ENCODE measurements around the gene ADRA2C. TPM values are rescaled to one million over a fixed set of nuclear protein-coding genes. Genes with fewer than 3 reads are reported as not detected.

ADRA2C gene
- total RNA-seq, 4 donors from 2014 or later = 0.96 to 1.6 (median 1.1) TPM; not detected in 1

GRCh38 chr4:3776166-3777032, 10.2 kb downstream of the ADRA2C start:
- in situ Hi-C loops (cut with MboI; ENCODE audit: low pct_ligation_motif_present in 1 of 4, low pct_unique_long_range_greater_than_20kb in 1 of 4, low sequenced_read_pairs in 3 of 4) = no loop called here
- no peak for TF ChIP-seq CTCF (IDR thresholded peaks at IDR 0.05)
- no peak for TF ChIP-seq POLR2AphosphoS5 (IDR thresholded peaks at IDR 0.05)
- TF ChIP-seq POLR2A (IDR thresholded peaks at IDR 0.05) = no peak
- no peak for TF ChIP-seq EP300 (IDR thresholded peaks at IDR 0.05; ENCODE audit: low read depth)
- DNase-seq = no peak
- no peaks in the 10 kb centered on the region for H3K4me1 ChIP-seq
- H3K27me3 ChIP-seq = peaks cover 17% of the 10 kb centered on the region
- H3K27ac ChIP-seq = no peak overlapping the region
- no peak overlapping the region for H3K4me3 ChIP-seq
- WGBS, 2 donors (ENCODE audit: low coverage in 1 of 2) = 40 to 78% methylated on average over 2 to 22 of the region's 22 CpGs
- no peaks in the 10 kb centered on the region for H3K36me3 ChIP-seq
- intact Hi-C loops (cut with DNase I; ENCODE audit: low total_unique reads) = no loop called here
- no peaks in the 10 kb centered on the region for H3K9me3 ChIP-seq

- in situ Hi-C loops (cut with MboI; ENCODE audit: low pct_ligation_motif_present in 1 of 4, low pct_unique_long_range_greater_than_20kb in 1 of 4, low sequenced_read_pairs in 3 of 4) = no loop called here
These were observed 10.8 kb downstream of the ADRA2C start for GRCh38 chr4:3777033-3777390.

GRCh38 chr4:3777669-3778068, 11.5 kb downstream of the ADRA2C start:
- no peak overlapping the region for H3K27ac ChIP-seq
- no peaks in the 10 kb centered on the region for H3K4me1 ChIP-seq
- H3K27me3 ChIP-seq = peaks cover 13% of the 10 kb centered on the region
- H3K9me3 ChIP-seq = no peaks in the 10 kb centered on the region
- DNase-seq = no peak
- intact Hi-C loops (cut with DNase I; ENCODE audit: low total_unique reads) (no loop called here), in situ Hi-C loops (cut with MboI; ENCODE audit: low pct_ligation_motif_present in 1 of 4, low pct_unique_long_range_greater_than_20kb in 1 of 4, low sequenced_read_pairs in 3 of 4) (no loop called here)
- H3K36me3 ChIP-seq = no peaks in the 10 kb centered on the region
- H3K4me3 ChIP-seq = no peak overlapping the region
- TF ChIP-seq EP300 (IDR thresholded peaks at IDR 0.05; ENCODE audit: low read depth) = no peak
- no peak for TF ChIP-seq CTCF (IDR thresholded peaks at IDR 0.05)
- no peak for TF ChIP-seq POLR2AphosphoS5 (IDR thresholded peaks at IDR 0.05)
- no peak for TF ChIP-seq POLR2A (IDR thresholded peaks at IDR 0.05)
- WGBS, 2 donors (ENCODE audit: low coverage in 1 of 2) = 65 to 80% methylated on average over 6 to 13 of the region's 13 CpGs

More at GRCh38 chr4:3777033-3777390, 10.8 kb downstream of the ADRA2C start:
- no peak for DNase-seq
- WGBS, 2 donors (ENCODE audit: low coverage in 1 of 2) = 89% methylated on average over 5 of the region's 5 CpGs; no CpG with 5 or more reads in 1 of the 2 donors
- Histone ChIP-seq H3K27me3 (peaks cover 14% of the 10 kb centered on the region), H3K4me1 (no peaks in the 10 kb centered on the region), H3K27ac (no peak overlapping the region), H3K9me3 (no peaks in the 10 kb centered on the region), H3K36me3 (no peaks in the 10 kb centered on the region), H3K4me3 (no peak overlapping the region)
- intact Hi-C loops (cut with DNase I; ENCODE audit: low total_unique reads) = no loop called here
- TF ChIP-seq POLR2AphosphoS5 (IDR thresholded peaks at IDR 0.05) (no peak), CTCF (IDR thresholded peaks at IDR 0.05) (no peak), EP300 (IDR thresholded peaks at IDR 0.05; ENCODE audit: low read depth) (no peak), POLR2A (IDR thresholded peaks at IDR 0.05) (no peak)

GRCh38 chr4:3779509-3779908, 13.3 kb downstream of the ADRA2C start:
- H3K9me3 ChIP-seq = no peaks in the 10 kb centered on the region
- H3K4me3 ChIP-seq = no peak overlapping the region
- H3K36me3 ChIP-seq = no peaks in the 10 kb centered on the region
- H3K27me3 ChIP-seq = peaks cover 26% of the 10 kb centered on the region
- intact Hi-C loops (cut with DNase I; ENCODE audit: low total_unique reads) = no loop called here
- no peaks in the 10 kb centered on the region for H3K4me1 ChIP-seq
- TF ChIP-seq CTCF (IDR thresholded peaks at IDR 0.05) (no peak), EP300 (IDR thresholded peaks at IDR 0.05; ENCODE audit: low read depth) (no peak), POLR2AphosphoS5 (IDR thresholded peaks at IDR 0.05) (no peak), POLR2A (IDR thresholded peaks at IDR 0.05) (no peak)
- H3K27ac ChIP-seq = no peak overlapping the region
- in situ Hi-C loops (cut with MboI; ENCODE audit: low pct_ligation_motif_present in 1 of 4, low pct_unique_long_range_greater_than_20kb in 1 of 4, low sequenced_read_pairs in 3 of 4) = no loop called here
- WGBS, 2 donors (ENCODE audit: low coverage in 1 of 2) = 75% methylated on average over 6 of the region's 6 CpGs; no CpG with 5 or more reads in 1 of the 2 donors
- no peak for DNase-seq
